Mesenchymal stem cell (in vitro differentiated cells and primary cell): Measurements from ENCODE around the gene KLHDC7B.
"Not testable (repeated sequence)": the region's sequence is repeated elsewhere in the genome, so short reads cannot be mapped to it uniquely, and the experiment has no call there.

Source experiments
- DNase-seq: peaks from one replicate; pipeline ENCODE4 v3.0.0-alpha.2; 2013
- H2AFZ ChIP-seq: one replicate; pipeline ENCODE4 v1.6.1; 2013; ENCODE audit warnings: low read depth, mild to moderate bottlenecking, control low read depth, inconsistent platforms, low read length, moderate library complexity
- H2AK5ac ChIP-seq: 2 replicates; pipeline ENCODE4 v1.6.1; 2013; ENCODE audit warnings: low read length, moderate library complexity, mild to moderate bottlenecking, inconsistent platforms; ENCODE audit not compliant: severe bottlenecking
- H2BK120ac ChIP-seq: one replicate; pipeline ENCODE4 v1.6.1; 2013; ENCODE audit warnings: low read depth, mild to moderate bottlenecking, inconsistent platforms, low read length, moderate library complexity
- H2BK12ac ChIP-seq, 2 experiments: one replicate each; pipeline ENCODE4 v1.6.1; 2013; ENCODE audit warnings: inconsistent platforms in 2 of 2, low read length in 2 of 2, mild to moderate bottlenecking in 2 of 2, moderate library complexity in 2 of 2, control low read depth in 1 of 2
- H2BK15ac ChIP-seq: one replicate; pipeline ENCODE4 v1.6.1; 2013; ENCODE audit warnings: mild to moderate bottlenecking, low read depth, inconsistent platforms; ENCODE audit not compliant: poor library complexity, severe bottlenecking
- H2BK5ac ChIP-seq: 2 replicates; pipeline ENCODE4 v1.6.1; 2013; ENCODE audit warnings: low read depth, mild to moderate bottlenecking, low read length, control low read depth, inconsistent platforms; ENCODE audit not compliant: poor library complexity, severe bottlenecking
- H3K14ac ChIP-seq, 2 experiments: one replicate each; pipeline ENCODE4 v1.6.1; 2013; ENCODE audit warnings: inconsistent platforms in 2 of 2, low read length in 2 of 2, control low read depth in 1 of 2, mild to moderate bottlenecking in 1 of 2, moderate library complexity in 1 of 2
- H3K18ac ChIP-seq, 2 experiments: one replicate each; pipeline ENCODE4 v1.6.1; 2013; ENCODE audit warnings: inconsistent platforms in 2 of 2, low read length in 2 of 2, control low read depth in 1 of 2, low read depth in 1 of 2, mild to moderate bottlenecking in 1 of 2
- H3K23ac ChIP-seq, 2 experiments: one replicate each; pipeline ENCODE4 v1.6.1; 2013; ENCODE audit warnings: inconsistent platforms in 2 of 2, low read length in 2 of 2, mild to moderate bottlenecking in 2 of 2, moderate library complexity in 2 of 2, control low read depth in 1 of 2
- H3K27ac ChIP-seq: 2 replicates; pipeline ENCODE4 v1.5.1; 2013; ENCODE audit warnings: mild to moderate bottlenecking, moderate library complexity, low read length, control low read depth, inconsistent platforms; ENCODE audit not compliant: poor library complexity, severe bottlenecking
- H3K27me3 ChIP-seq, 2 experiments: 2 replicates each; pipeline versions ENCODE4 v1.6.1 to v1.7.0; 2013; ENCODE audit warnings: low read length in 2 of 2, mild to moderate bottlenecking in 2 of 2, moderate library complexity in 2 of 2, control low read depth in 1 of 2, inconsistent platforms in 1 of 2; ENCODE audit not compliant: control insufficient read depth in 1 of 2, insufficient read depth in 1 of 2
- H3K36me3 ChIP-seq, 2 experiments: 2 replicates each; pipeline versions ENCODE4 v1.6.1 to v1.7.0; 2013; ENCODE audit warnings: low read length in 2 of 2, control low read depth in 1 of 2, inconsistent platforms in 1 of 2, low read depth in 1 of 2, mild to moderate bottlenecking in 1 of 2; ENCODE audit not compliant: insufficient read depth in 2 of 2, control insufficient read depth in 1 of 2
- H3K4ac ChIP-seq, 2 experiments: one replicate each; pipeline ENCODE4 v1.6.1; 2013; ENCODE audit warnings: inconsistent platforms in 2 of 2, low read length in 2 of 2, mild to moderate bottlenecking in 2 of 2, moderate library complexity in 2 of 2, control low read depth in 1 of 2, low read depth in 1 of 2
- H3K4me1 ChIP-seq: 2 replicates; pipeline ENCODE4 v1.6.1; 2013; ENCODE audit warnings: low read depth, low read length, control low read depth; ENCODE audit not compliant: control insufficient read depth, insufficient read depth
- H3K4me2 ChIP-seq: 2 replicates; pipeline ENCODE4 v1.6.1; 2013; ENCODE audit warnings: low read length, mild to moderate bottlenecking, inconsistent platforms; ENCODE audit not compliant: poor library complexity, severe bottlenecking
- H3K4me3 ChIP-seq, 2 experiments: 2 replicates each; pipeline versions ENCODE4 v1.5.1 to v1.7.0; 2013; ENCODE audit warnings: low read length in 2 of 2, mild to moderate bottlenecking in 2 of 2, control low read depth in 1 of 2, low read depth in 1 of 2; ENCODE audit not compliant: insufficient read depth in 1 of 2
- H3K79me1 ChIP-seq: replicated peaks from 2 replicates; pipeline ENCODE4 v1.6.1; 2013; ENCODE audit warnings: mild to moderate bottlenecking, control low read depth, low read length, inconsistent platforms; ENCODE audit not compliant: poor library complexity, severe bottlenecking
- H3K9ac ChIP-seq: 2 replicates; pipeline ENCODE4 v1.7.0; 2013; ENCODE audit warnings: mild to moderate bottlenecking, low read length, moderate library complexity
- H3K9me3 ChIP-seq: 2 replicates; pipeline ENCODE4 v1.7.0; 2013; ENCODE audit warnings: mild to moderate bottlenecking, low read length; ENCODE audit not compliant: control insufficient read depth
- H4K8ac ChIP-seq: one replicate; pipeline ENCODE4 v1.6.1; 2013; ENCODE audit warnings: inconsistent platforms, mild to moderate bottlenecking, low read length, moderate library complexity
- H4K91ac ChIP-seq: one replicate; pipeline ENCODE4 v1.6.1; 2013; ENCODE audit warnings: mild to moderate bottlenecking, low read length, inconsistent platforms
- whole genome bisulfite sequencing: methylation state at CpG from one replicate; pipeline ENCODE4 v1.1.7; 2013; ENCODE audit warnings: mixed read lengths; 5-methylcytosine and 5-hydroxymethylcytosine counted together

KLHDC7B gene

GRCh38 chr22:50533856-50534711 lies 11.6 kb upstream of the KLHDC7B start:
- H3K4me3 ChIP-seq, H3K9ac ChIP-seq, H3K79me1 ChIP-seq, H2BK12ac ChIP-seq, H3K14ac ChIP-seq, H2AFZ ChIP-seq, H4K8ac ChIP-seq, H2BK5ac ChIP-seq, H3K4me2 ChIP-seq, H3K36me3 ChIP-seq, H3K27ac ChIP-seq, H2BK15ac ChIP-seq, H3K9me3 ChIP-seq, H2BK120ac ChIP-seq, H2AK5ac ChIP-seq, H3K23ac ChIP-seq: not testable (repeated sequence)
- Histone ChIP-seq H3K4me1 (peaks cover 34% of the 10 kb centered on the region), H3K4ac (peak overlapping the region in 1 of 2 experiments; percentile 41), H3K27me3 (peaks cover 0 to 27% of the 10 kb centered on the region in 2 experiments), H4K91ac (peak overlapping the region; percentile 50), H3K18ac (peak overlapping the region; percentile 33 to 78)
- peak; percentile 84 for DNase-seq
- 62% methylated on average over 16 of the region's 21 CpGs for WGBS

- H2BK15ac ChIP-seq = no peak overlapping the region
- H3K4me2 ChIP-seq = no peak overlapping the region
- no peak overlapping the region for H3K23ac ChIP-seq
- H3K4me1 ChIP-seq = peaks cover 27% of the 10 kb centered on the region
- no peak overlapping the region for H2AFZ ChIP-seq
- no peak for DNase-seq
- H2BK12ac ChIP-seq = peak overlapping the region in 1 of 2 experiments; percentile 63
- H2BK120ac ChIP-seq = no peak overlapping the region
- no peak overlapping the region for H3K9ac ChIP-seq
- peaks cover 0 to 3% of the 10 kb centered on the region in 2 experiments for H3K36me3 ChIP-seq
- no peak overlapping the region for H3K18ac ChIP-seq
- H3K4ac ChIP-seq = no peak overlapping the region
- no peak overlapping the region for H3K14ac ChIP-seq
- no peak overlapping the region for H4K8ac ChIP-seq
- H2AK5ac ChIP-seq = no peak overlapping the region
- no peak overlapping the region for H4K91ac ChIP-seq
- H2BK5ac ChIP-seq = no peak overlapping the region
- peaks cover 2% of the 10 kb centered on the region for H3K79me1 ChIP-seq
- peaks cover 0 to 22% of the 10 kb centered on the region in 2 experiments for H3K27me3 ChIP-seq
- no peak overlapping the region for H3K4me3 ChIP-seq
- H3K9me3 ChIP-seq = no peaks in the 10 kb centered on the region
- H3K27ac ChIP-seq = no peak overlapping the region
- 97% methylated on average over 5 of the region's 8 CpGs for WGBS
These were observed 10.6 kb upstream of the KLHDC7B start for GRCh38 chr22:50535113-50535512.

GRCh38 chr22:50536226-50536625 lies 9.5 kb upstream of the KLHDC7B start:
- no peaks in the 10 kb centered on the region for H3K79me1 ChIP-seq
- H2BK120ac ChIP-seq = no peak overlapping the region
- H4K8ac ChIP-seq = no peak overlapping the region
- H2AK5ac ChIP-seq = no peak overlapping the region
- H4K91ac ChIP-seq = no peak overlapping the region
- no peak for DNase-seq
- no peak overlapping the region for H2AFZ ChIP-seq
- no peak overlapping the region for H3K23ac ChIP-seq
- no peak overlapping the region for H2BK5ac ChIP-seq
- no peak overlapping the region for H3K27ac ChIP-seq
- WGBS = 96% methylated on average over 3 of the region's 3 CpGs
- H3K14ac ChIP-seq = no peak overlapping the region
- H3K9ac ChIP-seq = no peak overlapping the region
- H2BK15ac ChIP-seq = no peak overlapping the region
- H3K4me3 ChIP-seq = no peak overlapping the region
- no peaks in the 10 kb centered on the region for H3K36me3 ChIP-seq
- no peak overlapping the region for H3K4ac ChIP-seq
- no peak overlapping the region for H2BK12ac ChIP-seq
- peaks cover 0 to 12% of the 10 kb centered on the region in 2 experiments for H3K27me3 ChIP-seq
- no peaks in the 10 kb centered on the region for H3K9me3 ChIP-seq
- peaks cover 15% of the 10 kb centered on the region for H3K4me1 ChIP-seq
- no peak overlapping the region for H3K4me2 ChIP-seq
- no peak overlapping the region for H3K18ac ChIP-seq

- no peak overlapping the region for H3K4me3 ChIP-seq
- no peaks in the 10 kb centered on the region for H3K9me3 ChIP-seq
- no peak overlapping the region for H3K27ac ChIP-seq
- peak overlapping the region; percentile 77 for H2BK12ac ChIP-seq
- peak overlapping the region; percentile 95 for H3K9ac ChIP-seq
- no peaks in the 10 kb centered on the region for H3K36me3 ChIP-seq
- peaks cover 5% of the 10 kb centered on the region for H3K4me1 ChIP-seq
- no peak overlapping the region for H2BK15ac ChIP-seq
- peak overlapping the region; percentile 57 for H2BK120ac ChIP-seq
- no peak overlapping the region for H2AFZ ChIP-seq
- no peaks in the 10 kb centered on the region for H3K79me1 ChIP-seq
- DNase-seq = no peak
- no peak overlapping the region for H2AK5ac ChIP-seq
- no peak overlapping the region for H4K8ac ChIP-seq
- peak overlapping the region; percentile 52 for H4K91ac ChIP-seq
- H2BK5ac ChIP-seq = no peak overlapping the region
- H3K4me2 ChIP-seq = no peak overlapping the region
- no peak overlapping the region for H3K23ac ChIP-seq
- 94% methylated on average over 13 of the region's 13 CpGs for WGBS
- H3K14ac ChIP-seq = no peak overlapping the region
- H3K27me3 ChIP-seq = peaks cover 0 to 5% of the 10 kb centered on the region in 2 experiments
- peak overlapping the region in 1 of 2 experiments; percentile 57 for H3K18ac ChIP-seq
- H3K4ac ChIP-seq = no peak overlapping the region
These were observed 7.9 kb upstream of the KLHDC7B start for GRCh38 chr22:50537765-50538164.
